ENCODE data around the gene OR2L5.

Gene OR2L5

DNA sequence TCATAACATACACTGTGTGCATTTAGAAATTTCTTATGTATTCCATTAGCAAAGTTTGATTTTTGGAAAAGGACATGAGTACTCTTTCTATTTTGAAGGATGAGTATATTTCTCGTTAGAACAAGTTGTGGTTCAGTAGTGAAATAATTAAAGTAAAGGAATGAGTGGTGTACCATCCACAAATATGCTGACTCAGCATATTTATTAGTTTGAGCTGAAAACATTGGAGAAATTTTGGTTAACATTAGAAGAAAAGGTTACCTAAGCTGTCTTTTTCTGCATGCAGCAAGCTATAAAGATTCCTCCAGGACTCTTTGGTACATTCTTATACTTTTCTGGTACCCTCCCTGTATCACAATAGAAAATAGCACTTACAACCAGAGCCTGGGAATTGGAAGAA is 5.7 kb upstream of the OR2L5 start:
- in situ Hi-C loops (cut with MboI; ENCODE audit: low sequenced_read_pairs, unreplicated experiment): no loop called here
- no peak for DNase-seq (ENCODE audit: low spot score)
- TF ChIP-seq, protein P1, sequence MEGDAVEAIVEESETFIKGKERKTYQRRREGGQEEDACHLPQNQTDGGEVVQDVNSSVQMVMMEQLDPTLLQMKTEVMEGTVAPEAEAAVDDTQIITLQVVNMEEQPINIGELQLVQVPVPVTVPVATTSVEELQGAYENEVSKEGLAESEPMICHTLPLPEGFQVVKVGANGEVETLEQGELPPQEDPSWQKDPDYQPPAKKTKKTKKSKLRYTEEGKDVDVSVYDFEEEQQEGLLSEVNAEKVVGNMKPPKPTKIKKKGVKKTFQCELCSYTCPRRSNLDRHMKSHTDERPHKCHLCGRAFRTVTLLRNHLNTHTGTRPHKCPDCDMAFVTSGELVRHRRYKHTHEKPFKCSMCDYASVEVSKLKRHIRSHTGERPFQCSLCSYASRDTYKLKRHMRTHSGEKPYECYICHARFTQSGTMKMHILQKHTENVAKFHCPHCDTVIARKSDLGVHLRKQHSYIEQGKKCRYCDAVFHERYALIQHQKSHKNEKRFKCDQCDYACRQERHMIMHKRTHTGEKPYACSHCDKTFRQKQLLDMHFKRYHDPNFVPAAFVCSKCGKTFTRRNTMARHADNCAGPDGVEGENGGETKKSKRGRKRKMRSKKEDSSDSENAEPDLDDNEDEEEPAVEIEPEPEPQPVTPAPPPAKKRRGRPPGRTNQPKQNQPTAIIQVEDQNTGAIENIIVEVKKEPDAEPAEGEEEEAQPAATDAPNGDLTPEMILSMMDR (IDR thresholded peaks at IDR 0.05; ENCODE audit: borderline replicate concordance, control extremely low read depth, extremely low read depth, insufficient read depth, missing control alignments): no peak

DNA sequence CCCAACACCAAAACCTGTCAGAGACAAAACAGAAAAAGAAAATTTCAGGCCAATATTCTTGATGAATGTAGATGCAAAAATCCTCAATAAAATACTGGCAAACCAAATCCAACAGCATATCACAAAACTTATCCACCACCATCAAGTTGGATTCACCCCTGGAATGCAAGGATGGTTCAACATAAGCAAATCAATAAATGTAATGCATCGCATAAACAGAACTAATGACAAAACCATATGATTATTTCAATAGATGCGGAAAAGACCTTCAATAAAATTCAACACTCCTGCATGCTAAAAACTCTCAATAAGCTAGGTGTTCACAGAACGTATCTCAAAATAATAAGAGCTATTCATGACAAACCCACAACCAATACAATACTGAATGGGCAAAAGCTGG is 3.8 kb upstream of the OR2L5 start:
- in situ Hi-C loops (cut with MboI; ENCODE audit: low sequenced_read_pairs, unreplicated experiment): no loop called here
- DNase-seq (ENCODE audit: low spot score): no peak
- TF ChIP-seq, protein P1 (IDR thresholded peaks at IDR 0.05; ENCODE audit: borderline replicate concordance, control extremely low read depth, extremely low read depth, insufficient read depth, missing control alignments): no peak

DNA sequence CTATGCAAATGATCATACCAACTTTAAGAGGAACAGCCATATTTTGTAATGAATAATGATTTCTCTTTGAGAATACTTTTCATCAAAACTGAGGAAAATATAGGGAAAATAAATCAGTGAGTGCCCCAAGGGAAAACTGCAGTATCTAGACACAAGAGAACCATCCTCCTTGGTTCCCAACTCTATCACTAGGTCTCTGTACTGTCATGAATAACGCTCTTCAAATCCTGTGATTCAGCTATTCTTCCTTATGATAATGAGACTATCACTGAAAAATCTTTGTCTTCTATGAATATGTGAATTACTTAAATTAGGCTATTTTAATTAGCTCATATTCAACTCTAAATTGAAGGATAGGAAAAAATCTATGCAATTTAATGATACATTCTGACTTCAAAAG is 2.3 kb downstream of the OR2L5 start:
- DNase-seq (ENCODE audit: low spot score): no peak
- in situ Hi-C loops (cut with MboI; ENCODE audit: low sequenced_read_pairs, unreplicated experiment): no loop called here
- TF ChIP-seq, protein P1 (IDR thresholded peaks at IDR 0.05; ENCODE audit: borderline replicate concordance, control extremely low read depth, extremely low read depth, insufficient read depth, missing control alignments): no peak

DNA sequence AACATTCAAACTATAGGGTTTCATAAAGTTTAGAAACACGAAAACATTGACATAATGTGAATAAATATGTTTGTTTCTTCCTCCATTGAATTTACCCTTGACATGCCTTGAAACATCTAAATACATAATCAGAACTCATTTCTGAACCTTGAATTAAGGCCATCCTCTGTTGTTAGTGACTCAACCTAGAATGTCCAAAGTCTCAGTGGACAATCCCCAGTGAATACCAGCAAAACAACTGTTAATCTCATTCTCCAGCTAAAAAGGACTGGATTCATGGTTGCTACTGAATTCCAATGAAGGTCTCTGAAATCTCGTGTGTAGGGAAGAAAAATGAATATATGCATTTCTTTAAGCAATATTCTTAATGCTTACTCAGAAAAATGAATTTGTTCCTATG is 16.3 kb downstream of the OR2L5 start, which contains the start of gene OR2L2:
Gene OR2L2, plus strand, starts transcription at position 301 of the 400 bp plus-strand sequence. CDS start 8,198 bp downstream, outside the sequence.
- TF ChIP-seq, protein P1 (IDR thresholded peaks at IDR 0.05; ENCODE audit: borderline replicate concordance, control extremely low read depth, extremely low read depth, insufficient read depth, missing control alignments): no peak
- no peak for DNase-seq (ENCODE audit: low spot score)
- in situ Hi-C loops (cut with MboI; ENCODE audit: low sequenced_read_pairs, unreplicated experiment): no loop called here

DNA sequence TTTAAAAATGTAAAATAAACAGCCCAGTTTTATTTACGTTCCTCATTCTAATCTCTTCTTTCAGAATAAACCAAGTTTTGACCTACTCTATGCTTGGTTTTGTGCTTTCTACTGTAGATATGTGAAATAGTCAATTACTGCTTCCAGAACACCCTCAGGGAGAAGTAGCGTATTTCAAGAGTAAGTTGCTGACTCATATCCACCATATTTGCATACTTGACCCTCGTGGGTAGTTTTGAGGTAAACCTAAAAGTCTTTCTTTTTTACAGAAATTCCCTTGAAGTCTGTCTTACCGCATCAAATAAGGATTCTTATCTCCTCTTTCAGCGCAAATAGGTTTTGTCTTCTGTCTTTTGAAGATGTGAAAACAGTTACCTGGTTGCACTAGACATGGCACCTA is 31.7 kb downstream of the OR2L5 start:
- TF ChIP-seq, protein P1 (IDR thresholded peaks at IDR 0.05; ENCODE audit: borderline replicate concordance, control extremely low read depth, extremely low read depth, insufficient read depth, missing control alignments): no peak
- DNase-seq (ENCODE audit: low spot score): no peak
- in situ Hi-C loops (cut with MboI; ENCODE audit: low sequenced_read_pairs, unreplicated experiment): no loop called here

DNA sequence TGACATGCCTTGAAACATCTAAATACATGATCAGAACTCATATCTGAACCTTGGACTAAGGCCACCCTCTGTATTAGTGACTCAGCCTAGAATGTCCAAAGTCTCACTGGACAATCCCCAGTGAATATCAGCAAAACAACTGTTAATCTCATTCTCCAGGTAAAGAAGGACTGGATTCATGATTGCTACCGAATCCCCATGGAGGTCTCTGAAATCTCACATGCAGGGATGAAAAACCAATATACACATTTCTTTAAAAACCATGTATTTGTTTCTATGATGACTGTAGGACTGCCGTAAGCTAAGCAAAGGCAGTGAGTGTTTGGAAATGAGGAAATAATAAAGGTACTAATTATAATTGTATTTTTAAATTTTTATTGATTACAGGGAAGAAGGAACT is 33.1 kb downstream of the OR2L5 start, which contains the start of gene OR2L3:
Gene OR2L3, plus strand, starts transcription at position 301 of the 400 bp plus-strand sequence. CDS start 13,846 bp downstream, outside the sequence.
- DNase-seq (ENCODE audit: low spot score): no peak
- TF ChIP-seq, protein P1 (IDR thresholded peaks at IDR 0.05; ENCODE audit: borderline replicate concordance, control extremely low read depth, extremely low read depth, insufficient read depth, missing control alignments): no peak
- in situ Hi-C loops (cut with MboI; ENCODE audit: low sequenced_read_pairs, unreplicated experiment): no loop called here
